ENCODE measurements around the gene CADM2. TPM values are rescaled to one million over a fixed set of nuclear protein-coding genes. Genes with fewer than 3 reads are reported as not detected.

The CADM2 gene
- total RNA-seq, 1 experiment from 2014 or later = not detected

- DNase-seq (ENCODE audit: low spot score) = no peak
These were observed 25.6 kb downstream of the CADM2 start for GRCh38 chr3:84984429-84984828.

GRCh38 chr3:84985795-84986194, 27.0 kb downstream of the CADM2 start:
- no peak for DNase-seq (ENCODE audit: low spot score)

GRCh38 chr3:84987706-84988504, 29.1 kb downstream of the CADM2 start:
- no peak for DNase-seq (ENCODE audit: low spot score)

- DNase-seq (ENCODE audit: low spot score) = no peak
These were observed 30.3 kb downstream of the CADM2 start for GRCh38 chr3:84989102-84989501.

GRCh38 chr3:84991422-84991900, 32.7 kb downstream of the CADM2 start:
- DNase-seq (ENCODE audit: low spot score) = no peak

GRCh38 chr3:84993956-84994355, 35.2 kb downstream of the CADM2 start:
- DNase-seq (ENCODE audit: low spot score) = no peak

- DNase-seq (ENCODE audit: low spot score) = no peak
These were observed 39.8 kb downstream of the CADM2 start for GRCh38 chr3:84998545-84998944.

GRCh38 chr3:85003479-85003878, 44.7 kb downstream of the CADM2 start:
- no peak for DNase-seq (ENCODE audit: low spot score)

GRCh38 chr3:85004147-85004546, 45.4 kb downstream of the CADM2 start:
- no peak for DNase-seq (ENCODE audit: low spot score)

- DNase-seq (ENCODE audit: low spot score) = no peak
These were observed 47.2 kb downstream of the CADM2 start for GRCh38 chr3:85005946-85006345.

- no peak for DNase-seq (ENCODE audit: low spot score)
These were observed 48.7 kb downstream of the CADM2 start for GRCh38 chr3:85007195-85008094.

- DNase-seq (ENCODE audit: low spot score) = no peak
These were observed 62.0 kb downstream of the CADM2 start for GRCh38 chr3:85020828-85021227.

GRCh38 chr3:85030052-85030451, 71.3 kb downstream of the CADM2 start:
- no peak for DNase-seq (ENCODE audit: low spot score)

GRCh38 chr3:85037203-85037602, 78.4 kb downstream of the CADM2 start:
- DNase-seq (ENCODE audit: low spot score) = no peak

- no peak for DNase-seq (ENCODE audit: low spot score)
These were observed 82.2 kb downstream of the CADM2 start for GRCh38 chr3:85041001-85041400.

- DNase-seq (ENCODE audit: low spot score) = no peak
These were observed 82.8 kb downstream of the CADM2 start for GRCh38 chr3:85041562-85042055.

GRCh38 chr3:85050821-85051220, 92.0 kb downstream of the CADM2 start:
- DNase-seq (ENCODE audit: low spot score) = no peak

- no peak for DNase-seq (ENCODE audit: low spot score)
These were observed 93.0 kb downstream of the CADM2 start for GRCh38 chr3:85051786-85052185.

GRCh38 chr3:85053626-85054025, 94.8 kb downstream of the CADM2 start:
- DNase-seq (ENCODE audit: low spot score) = no peak

- DNase-seq (ENCODE audit: low spot score) = no peak
These were observed 95.8 kb downstream of the CADM2 start for GRCh38 chr3:85054579-85054978.

GRCh38 chr3:85068911-85069310, 110.1 kb downstream of the CADM2 start:
- no peak for DNase-seq (ENCODE audit: low spot score)

GRCh38 chr3:85074003-85074402, 115.2 kb downstream of the CADM2 start:
- DNase-seq (ENCODE audit: low spot score) = no peak

- DNase-seq (ENCODE audit: low spot score) = no peak
These were observed 116.9 kb downstream of the CADM2 start for GRCh38 chr3:85075663-85076062.
